Muscle of leg (tissue), 11 donors: ENCODE measurements around the gene PPT2. TPM values are rescaled to one million over a fixed set of nuclear protein-coding genes. Genes with fewer than 3 reads are reported as not detected.

ENCODE experiments used
- DNase-seq: peaks from one replicate; pipeline ENCODE4 v3.0.0; 2013
- H3K27ac ChIP-seq: one replicate; pipeline ENCODE4 v1.5.1; 2013; ENCODE audit warnings: mild to moderate bottlenecking, low read length, control low read depth
- H3K27me3 ChIP-seq: one replicate; pipeline ENCODE4 v1.6.1; 2013; ENCODE audit warnings: low read length; ENCODE audit not compliant: control insufficient read depth, insufficient read depth
- H3K36me3 ChIP-seq: one replicate; pipeline ENCODE4 v1.6.1; 2013; ENCODE audit warnings: low read length; ENCODE audit not compliant: control insufficient read depth, insufficient read depth
- H3K4me1 ChIP-seq: one replicate; pipeline ENCODE4 v1.6.1; 2013; ENCODE audit warnings: low read length; ENCODE audit not compliant: control insufficient read depth, insufficient read depth
- H3K4me3 ChIP-seq: one replicate; pipeline ENCODE4 v1.5.1; 2013; ENCODE audit warnings: low read length, control low read depth
- H3K9me3 ChIP-seq: replicated peaks from 2 replicates; pipeline ENCODE4 v1.6.1; 2013; ENCODE audit warnings: low read depth, low read length; ENCODE audit not compliant: control insufficient read depth
- WGBS: methylation state at CpG from one replicate; pipeline ENCODE4 v1.1.5; 2013; ENCODE audit warnings: missing lambda C conversion rate; ENCODE audit not compliant: insufficient coverage; 5-methylcytosine and 5-hydroxymethylcytosine counted together
- polyA plus RNA-seq, 8 donors: library from polyadenylated mRNA; unstranded; fragments of 120-200 nt; gene quantifications; one replicate each; pipeline versions ENCODE4 v1.2.1 to v1.2.3, GENCODE V29; 2013; ENCODE audit warnings: inconsistent platforms in 1 of 8, low replicate concordance in 1 of 8; ENCODE audit not compliant: insufficient read length in 8 of 8, insufficient read depth in 1 of 8
- total RNA-seq: library from RNA; stranded (reverse); fragments of 120-200 nt; gene quantifications from one replicate; pipeline ENCODE4 v1.2.4, GENCODE V29; 2013

Gene PPT2
- total and polyA plus RNA-seq, 9 donors, result 15.3 to 35.7 (median 30.9) TPM

DNA sequence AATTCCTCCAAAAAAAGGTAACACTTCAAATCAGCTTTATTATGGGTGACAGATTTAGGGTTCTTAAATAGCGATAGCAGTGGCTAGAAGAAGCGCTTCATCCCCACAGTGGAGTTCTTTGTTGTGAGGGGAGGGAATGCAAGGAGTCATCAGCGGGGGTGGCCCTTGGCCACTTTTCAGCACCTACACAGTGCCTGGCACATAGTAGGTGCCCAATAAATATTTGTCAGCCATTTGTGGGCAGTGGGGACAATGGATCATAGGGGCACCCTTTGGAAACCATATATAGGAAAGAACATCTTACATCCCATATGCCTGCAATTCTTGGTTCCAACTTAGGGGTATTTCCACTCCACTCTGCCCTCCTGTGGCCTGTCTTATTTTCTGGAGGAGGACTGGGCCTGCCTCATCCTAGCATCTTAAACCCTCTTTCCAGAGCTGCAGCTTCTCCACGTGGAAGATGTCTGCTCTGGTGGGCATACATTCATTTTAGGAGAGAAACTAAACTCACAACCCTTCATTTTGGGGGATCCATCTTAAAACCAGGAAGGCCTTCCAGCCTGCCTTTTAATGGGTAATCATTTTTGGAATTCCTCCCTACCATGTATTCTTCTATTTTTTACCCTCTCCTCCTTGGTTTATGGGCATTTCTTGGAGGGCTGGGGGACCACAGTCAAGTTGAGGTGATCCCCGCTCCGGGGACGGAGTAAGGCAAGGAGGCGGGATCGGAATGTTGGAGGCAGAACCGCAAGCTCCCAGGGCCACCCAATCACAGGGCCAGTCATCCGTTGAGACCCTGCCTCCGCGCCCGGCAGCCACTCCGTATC lies 41.1 kb downstream of the PPT2 start:
- peaks cover 48% of the 10 kb centered on the region for H3K4me1 ChIP-seq
- H3K9me3 ChIP-seq, result no peaks in the 10 kb centered on the region
- WGBS, result 18% methylated on average over 8 of the region's 15 CpGs
- peak; percentile 76 for DNase-seq
- H3K4me3 ChIP-seq, result peak overlapping the region; percentile 45
- H3K36me3 ChIP-seq, result no peaks in the 10 kb centered on the region
- H3K27ac ChIP-seq, result peak overlapping the region; percentile 100
- H3K27me3 ChIP-seq, result no peaks in the 10 kb centered on the region

DNA sequence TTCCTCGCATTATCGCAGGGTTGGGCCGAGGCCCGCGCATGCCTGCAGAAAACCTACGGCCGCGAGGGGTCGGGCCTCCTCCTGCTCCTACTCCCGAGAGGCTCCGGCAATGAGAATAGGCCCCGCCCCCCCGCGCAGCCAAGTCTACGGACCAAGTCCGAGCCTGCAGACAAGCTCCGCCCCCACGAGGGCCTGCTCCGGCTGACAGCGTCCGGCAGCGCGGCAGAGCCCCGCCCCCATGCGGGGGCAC lies 41.6 kb downstream of the PPT2 start:
- peak overlapping the region; percentile 95 for H3K4me3 ChIP-seq
- H3K4me1 ChIP-seq, result peaks cover 44% of the 10 kb centered on the region
- no peaks in the 10 kb centered on the region for H3K36me3 ChIP-seq
- peak; percentile 100 for DNase-seq
- WGBS, result 0% methylated on average over 25 of the region's 25 CpGs
- H3K9me3 ChIP-seq, result no peaks in the 10 kb centered on the region
- H3K27me3 ChIP-seq, result no peaks in the 10 kb centered on the region
- peak overlapping the region; percentile 100 for H3K27ac ChIP-seq

DNA sequence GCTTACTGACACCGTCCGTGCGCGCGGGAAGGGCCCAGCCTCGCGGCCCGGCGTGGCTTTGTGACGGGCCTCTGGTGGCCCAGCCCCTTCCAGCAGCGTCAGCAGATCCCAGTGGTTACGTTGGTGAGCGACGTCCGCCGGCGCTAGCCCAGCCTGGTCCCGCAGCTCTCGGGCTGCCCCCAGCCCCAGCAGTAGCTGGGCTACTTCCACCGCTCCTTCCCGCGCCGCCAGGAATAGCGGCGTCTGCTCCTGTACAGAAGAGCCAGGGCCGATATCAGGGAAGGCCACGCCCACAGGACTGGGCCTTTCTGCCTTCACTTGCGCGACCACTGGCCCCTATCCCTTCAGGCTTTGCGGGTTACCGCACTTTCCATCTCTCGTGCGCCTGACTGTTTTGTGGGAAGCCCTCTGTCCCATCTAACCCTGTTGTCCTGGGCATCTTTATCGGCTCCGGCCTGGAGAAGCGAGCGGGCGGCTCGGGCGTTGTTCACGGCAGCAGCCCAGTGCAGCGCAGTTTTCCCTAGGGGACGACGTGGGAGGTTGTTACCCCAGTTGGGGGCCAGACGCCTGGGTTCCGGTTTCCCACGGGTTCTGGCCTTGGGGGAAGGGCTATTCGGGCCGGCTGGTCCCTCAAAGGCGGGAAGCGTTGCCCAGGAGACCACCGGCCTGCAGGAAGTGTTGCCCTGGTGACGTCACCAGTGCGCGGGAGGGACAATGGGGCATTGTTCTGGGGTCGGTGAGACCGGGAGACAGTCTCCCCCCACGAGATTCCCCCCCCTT lies 42.2 kb downstream of the PPT2 start:
- H3K27me3 ChIP-seq, result no peaks in the 10 kb centered on the region
- H3K4me1 ChIP-seq, result peaks cover 39% of the 10 kb centered on the region
- WGBS, result under 1% methylated on average over 51 of the region's 58 CpGs
- peak overlapping the region; percentile 95 for H3K4me3 ChIP-seq
- no peaks in the 10 kb centered on the region for H3K9me3 ChIP-seq
- peak overlapping the region; percentile 100 for H3K27ac ChIP-seq
- H3K36me3 ChIP-seq, result no peaks in the 10 kb centered on the region
- DNase-seq, result peak; percentile 95

DNA sequence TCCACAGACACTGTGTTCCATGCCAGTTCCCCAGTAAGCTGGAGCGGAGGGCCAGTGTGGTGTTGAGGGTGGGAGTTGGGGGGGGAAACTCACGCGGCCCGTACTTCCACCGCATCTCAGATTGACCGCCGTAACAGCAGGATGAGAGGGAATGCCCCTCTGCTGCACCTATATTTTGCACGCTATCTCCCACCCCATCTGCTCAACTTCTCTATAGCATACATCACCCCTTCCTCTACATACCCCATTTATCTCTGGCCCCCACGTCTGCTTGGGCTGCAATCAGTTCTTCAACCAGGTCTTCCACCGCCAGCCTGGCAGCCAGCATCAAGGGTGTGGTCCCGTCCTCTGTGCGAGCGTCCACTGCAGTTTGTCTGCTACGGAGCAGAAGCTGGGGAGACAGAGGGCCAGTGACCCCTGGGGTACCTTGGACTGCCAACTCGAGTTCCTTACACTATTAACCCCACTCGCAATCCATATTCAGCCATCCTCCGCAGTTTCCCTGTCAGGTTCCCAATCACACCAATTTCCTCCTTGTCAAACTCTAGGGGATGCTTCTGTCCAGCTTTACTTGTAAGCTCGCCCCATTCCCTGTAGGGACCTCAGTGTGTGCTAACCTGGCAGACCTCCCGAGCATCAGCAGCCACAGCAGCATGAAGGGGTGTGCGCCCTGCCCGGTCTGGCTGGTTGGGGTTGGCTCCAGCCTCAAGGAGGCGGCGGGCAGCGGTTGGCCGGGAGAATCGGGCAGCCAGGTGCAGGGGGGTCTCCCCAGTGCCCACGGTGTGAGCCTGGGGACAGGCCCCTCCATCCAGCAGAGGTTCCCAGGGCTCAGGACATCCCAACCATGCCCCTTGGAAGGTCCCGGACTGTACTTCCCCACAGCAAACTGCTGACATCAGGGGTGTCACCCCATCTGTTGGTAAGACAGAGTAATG lies 43.0 kb downstream of the PPT2 start:
- H3K27me3 ChIP-seq, result no peaks in the 10 kb centered on the region
- H3K36me3 ChIP-seq, result no peaks in the 10 kb centered on the region
- H3K27ac ChIP-seq, result peak overlapping the region; percentile 100
- WGBS, result 23% methylated on average over 21 of the region's 28 CpGs
- peaks cover 31% of the 10 kb centered on the region for H3K4me1 ChIP-seq
- H3K4me3 ChIP-seq, result peak overlapping the region; percentile 95
- H3K9me3 ChIP-seq, result no peaks in the 10 kb centered on the region
- DNase-seq, result peak; percentile 78

DNA sequence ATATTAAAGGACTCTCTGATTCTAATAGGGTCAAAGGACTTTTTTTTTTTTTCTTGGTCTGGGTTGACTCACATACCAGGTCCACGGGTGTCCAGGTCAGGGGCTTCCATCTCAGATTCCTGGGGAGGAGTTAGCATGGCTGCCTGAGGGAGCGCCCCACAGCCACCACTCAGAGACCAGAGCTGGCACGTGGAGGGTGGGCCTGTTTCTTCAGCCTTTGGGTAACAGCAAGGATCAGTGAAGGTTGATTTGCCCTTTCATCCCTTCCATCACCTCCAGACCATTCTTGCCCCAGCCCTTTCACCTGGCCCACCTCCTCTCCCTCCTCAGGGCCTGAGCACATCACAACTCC lies 44.4 kb downstream of the PPT2 start:
- Histone ChIP-seq H3K27ac (no peak overlapping the region), H3K9me3 (no peaks in the 10 kb centered on the region), H3K27me3 (no peaks in the 10 kb centered on the region), H3K4me3 (no peak overlapping the region), H3K4me1 (peaks cover 23% of the 10 kb centered on the region), H3K36me3 (no peaks in the 10 kb centered on the region)
- WGBS, result 75% methylated on average over 2 of the region's 3 CpGs
- DNase-seq, result no peak

DNA sequence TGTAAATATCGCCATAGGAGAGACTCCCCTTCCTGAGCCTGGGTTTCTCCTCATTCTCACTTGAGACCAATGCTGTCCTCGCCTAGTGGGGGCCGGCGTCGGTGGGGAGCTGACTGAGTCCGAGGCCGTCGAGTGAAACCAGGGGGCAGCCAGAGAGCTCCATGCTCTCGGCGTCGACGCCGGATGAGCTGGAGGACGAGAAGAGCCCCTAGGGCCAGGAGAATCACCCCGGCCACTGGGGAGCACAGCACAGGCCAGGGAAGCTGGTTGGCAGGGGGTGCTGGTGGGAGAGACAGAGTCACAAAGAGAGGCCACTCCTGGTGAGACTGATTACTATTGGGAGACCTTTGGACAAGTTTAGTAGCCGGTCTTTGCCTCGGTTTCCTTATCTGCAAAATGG lies 44.9 kb downstream of the PPT2 start:
- no peaks in the 10 kb centered on the region for H3K9me3 ChIP-seq
- peaks cover 23% of the 10 kb centered on the region for H3K4me1 ChIP-seq
- H3K27ac ChIP-seq, result no peak overlapping the region
- no peak overlapping the region for H3K4me3 ChIP-seq
- H3K36me3 ChIP-seq, result no peaks in the 10 kb centered on the region
- no peak for DNase-seq
- WGBS, result 94% methylated on average over 15 of the region's 17 CpGs
- H3K27me3 ChIP-seq, result peaks cover 2% of the 10 kb centered on the region

DNA sequence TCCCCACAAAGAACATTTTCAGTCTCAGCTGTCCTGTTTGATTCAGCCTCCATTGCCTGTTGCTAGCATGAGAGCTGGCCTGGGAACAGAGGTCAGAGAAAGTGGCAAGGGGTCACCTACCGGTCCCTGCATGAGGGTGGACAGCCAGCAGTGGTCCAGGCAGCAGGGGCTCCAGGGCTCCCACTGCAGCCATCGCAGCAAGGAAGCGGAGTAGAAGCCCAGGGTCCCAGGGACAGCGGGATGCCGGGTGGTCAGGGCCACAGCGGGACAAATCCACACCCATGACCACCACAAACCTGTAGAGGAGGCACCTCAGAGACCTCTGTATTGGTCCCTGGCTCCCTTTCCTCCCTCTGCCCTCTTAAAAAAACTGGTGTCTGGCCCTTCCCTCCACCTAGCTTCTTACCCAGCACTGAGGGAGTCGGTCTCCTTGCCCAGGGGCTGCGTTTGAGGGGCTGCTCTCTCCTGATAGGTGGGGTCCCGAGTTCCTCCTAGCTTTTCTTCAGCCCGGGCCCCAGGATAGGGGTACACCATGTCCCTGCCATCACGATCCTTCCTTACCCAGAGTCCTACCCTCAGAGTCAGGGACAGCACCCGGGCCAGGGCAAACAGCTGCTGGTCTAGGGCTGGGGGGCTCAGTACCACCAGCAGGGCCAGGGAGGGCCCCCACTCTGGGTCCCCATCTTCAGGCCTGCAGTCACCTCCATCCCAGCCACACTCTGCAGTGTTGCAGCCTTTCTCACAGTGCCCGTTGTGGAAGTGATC lies 47.0 kb downstream of the PPT2 start:
- no peaks in the 10 kb centered on the region for H3K36me3 ChIP-seq
- WGBS, result 71% methylated on average over 7 of the region's 13 CpGs
- DNase-seq, result no peak
- no peak overlapping the region for H3K27ac ChIP-seq
- peaks cover 5% of the 10 kb centered on the region for H3K27me3 ChIP-seq
- no peaks in the 10 kb centered on the region for H3K9me3 ChIP-seq
- H3K4me1 ChIP-seq, result peaks cover 15% of the 10 kb centered on the region
- no peak overlapping the region for H3K4me3 ChIP-seq

DNA sequence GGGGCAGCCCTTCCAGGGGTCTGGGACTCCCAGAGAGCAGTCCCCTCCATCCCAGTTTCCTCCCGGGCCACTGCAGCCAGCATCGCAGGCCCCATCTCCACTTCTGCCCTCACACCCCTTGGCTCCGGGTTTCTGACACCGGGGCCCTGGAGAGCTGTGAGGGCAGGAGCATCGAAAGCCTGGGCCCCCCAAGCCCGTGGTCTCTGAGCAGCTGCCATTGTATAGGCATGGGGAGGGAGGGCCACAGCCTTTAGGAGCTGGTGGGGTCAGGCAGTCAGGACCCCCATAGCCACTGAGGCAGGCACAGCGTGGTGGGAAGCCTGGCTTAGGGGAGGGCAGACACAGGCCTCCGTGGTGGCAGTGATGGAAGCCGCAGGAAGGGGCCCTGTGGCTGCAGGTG lies 48.2 kb downstream of the PPT2 start:
- DNase-seq, result no peak
- Histone ChIP-seq H3K4me3 (no peak overlapping the region), H3K9me3 (no peaks in the 10 kb centered on the region), H3K27me3 (peaks cover 5% of the 10 kb centered on the region), H3K36me3 (no peaks in the 10 kb centered on the region), H3K4me1 (peaks cover 3% of the 10 kb centered on the region), H3K27ac (no peak overlapping the region)
- 78% methylated on average over 3 of the region's 9 CpGs for WGBS

DNA sequence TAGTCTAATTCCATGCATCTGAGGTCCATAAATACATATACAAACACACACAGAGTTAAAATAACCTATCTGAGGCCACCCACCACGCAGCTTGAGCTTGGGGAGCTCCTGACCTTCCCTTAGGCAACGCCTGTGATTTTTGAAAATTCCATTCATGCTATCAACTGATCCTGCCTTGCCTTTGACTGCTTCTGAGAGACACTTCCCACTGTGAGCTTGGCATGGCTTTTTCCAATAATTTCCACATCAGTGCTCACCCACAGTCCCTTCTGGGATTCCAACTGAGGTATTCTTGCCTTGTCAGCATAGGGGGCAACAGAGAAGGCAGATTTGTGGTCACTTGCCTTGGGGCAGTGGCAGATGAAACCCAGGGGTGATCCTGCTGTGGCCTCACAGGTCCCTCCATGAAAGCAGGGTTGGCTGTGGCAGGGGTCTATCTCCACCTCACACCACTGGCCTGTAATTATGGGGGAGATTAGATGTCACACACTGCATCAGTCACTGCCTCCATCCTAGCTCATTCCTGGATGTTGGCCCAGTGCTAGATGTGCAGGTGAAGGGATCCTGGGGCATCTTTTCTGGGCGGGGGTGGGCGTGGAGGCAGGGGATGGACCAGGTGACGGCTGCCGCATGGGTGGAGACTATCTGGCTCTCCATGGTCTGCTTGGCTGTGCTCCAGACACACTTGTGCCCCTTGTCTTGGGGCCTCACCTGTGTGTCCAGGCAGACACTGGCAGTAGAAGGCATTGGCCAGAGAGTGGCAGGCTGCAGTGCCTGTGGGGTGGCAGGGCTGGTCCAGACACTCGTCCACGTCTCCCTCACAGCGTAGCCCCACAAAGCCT lies 49.7 kb downstream of the PPT2 start:
- H3K36me3 ChIP-seq, result no peaks in the 10 kb centered on the region
- H3K9me3 ChIP-seq, result no peaks in the 10 kb centered on the region
- 83% methylated on average over 9 of the region's 9 CpGs for WGBS
- peaks cover 5% of the 10 kb centered on the region for H3K27me3 ChIP-seq
- no peaks in the 10 kb centered on the region for H3K4me1 ChIP-seq
- DNase-seq, result no peak
- H3K27ac ChIP-seq, result no peak overlapping the region
- no peak overlapping the region for H3K4me3 ChIP-seq
